Lower leg skin (tissue), 3 donors: ENCODE data around the gene CTSA.

Experiments
- CTCF ChIP-seq, 3 donors: fragments of 450-650 bp; IDR thresholded peaks; one replicate each; pipeline ENCODE4 v1.5.1; 2016; ENCODE audit warnings: antibody characterized with exemption in 3 of 3, mild to moderate bottlenecking in 3 of 3, moderate library complexity in 2 of 3
- POLR2A ChIP-seq, 2 donors: fragments of 450-650 bp; IDR thresholded peaks; one replicate each; pipeline ENCODE4 v1.6.1; 2016 to 2017; ENCODE audit warnings: antibody characterized with exemption in 2 of 2, mild to moderate bottlenecking in 1 of 2, moderate library complexity in 1 of 2

- TF ChIP-seq CTCF (IDR thresholded peaks at IDR 0.05), result no peak
- no peak for TF ChIP-seq POLR2A (IDR thresholded peaks at IDR 0.05)
These were observed 19.7 kb downstream of the CTSA start for GRCh38 chr20:45910670-45911485.
